Heart right ventricle (tissue), 16 donors: ENCODE results near the gene NPHP1. TPM values are rescaled to one million over a fixed set of nuclear protein-coding genes. Genes with fewer than 3 reads are reported as not detected.

Source experiments
- ATAC-seq, 8 donors: fragments of 200-7000 bp; cut with Tn5 transposase; one replicate each; pipeline ENCODE4 v1.9.1; 2020; ENCODE audit warnings: mild to moderate bottlenecking in 8 of 8, moderate library complexity in 8 of 8, moderate number of reproducible peaks in 1 of 8
- DNase-seq, 2 donors: peaks; one replicate each; pipeline ENCODE4 v3.0.0-alpha.2; 2020
- H3K27ac ChIP-seq, 10 donors: fragments of 200-600 bp; sonication (generic) in 2 of 10; one replicate each; pipeline versions ENCODE4 v1.5.0 to v1.8.0; 2020 to 2022; ENCODE audit warnings: mild to moderate bottlenecking in 3 of 10
- H3K27me3 ChIP-seq, 7 donors: fragments of 200-600 bp; one replicate each; pipeline ENCODE4 v1.8.0; 2021 to 2022; ENCODE audit warnings: mild to moderate bottlenecking in 2 of 7
- H3K36me3 ChIP-seq, 9 donors: fragments of 200-600 bp; sonication (generic) in 1 of 9; one replicate each; pipeline versions ENCODE4 v1.5.0 to v1.8.0; 2020 to 2022; ENCODE audit warnings: mild to moderate bottlenecking in 2 of 9
- H3K4me1 ChIP-seq, 9 donors: fragments of 200-600 bp; sonication (generic) in 1 of 9; one replicate each; pipeline versions ENCODE4 v1.5.0 to v1.8.0; 2020 to 2022; ENCODE audit warnings: mild to moderate bottlenecking in 4 of 9
- H3K4me3 ChIP-seq, 10 donors: fragments of 200-600 bp; sonication (generic) in 2 of 10; one replicate each; pipeline versions ENCODE4 v1.5.0 to v1.8.0; 2020 to 2022; ENCODE audit warnings: mild to moderate bottlenecking in 7 of 10, moderate library complexity in 2 of 10
- H3K9me3 ChIP-seq, 11 donors: fragments of 200-600 bp in 10 of 11; sonication (generic) in 2 of 11; one replicate each; pipeline versions ENCODE4 v1.5.0 to v1.8.0; 2013 to 2022; ENCODE audit warnings: mild to moderate bottlenecking in 2 of 11, control low read depth in 1 of 11, moderate library complexity in 1 of 11
- WGBS, 2 donors: extraction: QIAGEN DNeasy Blood & Tissue Kit; methylation state at CpG; one replicate each; pipeline ENCODE4 v1.1.7; 2013; ENCODE audit warnings: inconsistent platforms in 1 of 2; 5-methylcytosine and 5-hydroxymethylcytosine counted together
- intact Hi-C, 10 donors: fragments of 100-400 bp; cut with DNase I; formaldehyde crosslinking; loops; one replicate each; pipeline versions ENCODE4 v1.11.1 to v1.14.2; 2022
- polyA plus RNA-seq, 2 donors: library from polyadenylated mRNA; stranded (reverse); fragments of 200-250 nt; gene quantifications; one replicate each; pipeline ENCODE4 v1.2.3, GENCODE V29; 2013
- total RNA-seq, 10 donors: library from RNA; stranded (reverse); fragmentation: NEBNext Ultra II Directional in 3 of 10; extraction: Animal tissue kit (Norgen Biotek cat#: 25700) in 3 of 10; gene quantifications; one replicate each; pipeline versions ENCODE4 v1.2.1 to v1.2.4, GENCODE V29; 2021 to 2023
- TF ChIP-seq, protein P1 (sequence below), 9 donors: fragments of 200-600 bp; sonication (generic) in 2 of 9; IDR thresholded peaks; one replicate each; pipeline versions ENCODE4 v1.5.0 to v1.8.0; 2021 to 2022; ENCODE audit warnings: antibody characterized with exemption in 9 of 9, mild to moderate bottlenecking in 5 of 9, moderate library complexity in 1 of 9
- donor health status: Arrhythmogenic right ventricular cardiomyopathy.
- donor health status: ischemic (EF 13 %, LVEDD 7.1; RV severe dilation, severe dysfunction).
- donor health status: healthy with polysubstance abuse.
- donor health status: DM: no; HTN: yes; CAD: no.
- donor health status: DM: no; HTN: no; CAD: no.
- donor health status: ischemic (EF 25% LVEDD 6.9; RV normal size, moderate dysfunction).
- donor health status: ischemic (EF 25% LVEDD 5.7; RV mildly dilated, moderate dysfunction).
- donor health status: healthy.
- donor health status: DM: yes; HTN: yes; CAD: no.
- donor health status: Ischemic cardiomyopathy.
- donor health status: ischemic (EF 35%, LVEDD 5.7; RV mildly dilated, moderate dysfunction).
- donor health status: nonischemic (EF 11% LVEDD 7.7; RV severe dilation, severe dysfunction).
- donor health status: DM: yes; HTN: yes; CAD: no.
- donor health status: PGD.
- donor health status: ischemic (EF 29% LVEDD 5.4; RV normal size, mild dysfunction).
- donor health status: nonischemic (EF 23%, LVEDD 6.1; RV moderate dilation, normal function).

NPHP1 gene
- total and polyA plus RNA-seq, 12 donors = 4.4 to 9.0 (median 6.3) TPM

GRCh38 chr2:110153416-110153815 lies 51.4 kb downstream of the NPHP1 start:
- Histone ChIP-seq H3K4me3 (no peak overlapping the region), H3K36me3 (peaks cover 0 to 3% (median 0%) of the 10 kb centered on the region in 9 donors), H3K27ac (peak overlapping the region in 1 of 10 donors; percentile 1), H3K9me3 (peaks cover 0 to 19% (median 3%) of the 10 kb centered on the region in 11 donors), H3K4me1 (peaks cover 0 to 22% (median 0%) of the 10 kb centered on the region in 9 donors), H3K27me3 (no peaks in the 10 kb centered on the region)
- intact Hi-C loops = loop anchor here in 1 of 10 donors (5.0 kb wide), 1 partner anchor 36 kb away; the partner anchor contains the start of gene MALL
- WGBS, 2 donors = 69 to 92% methylated on average over 2 of the region's 2 CpGs
- TF ChIP-seq, protein P1, sequence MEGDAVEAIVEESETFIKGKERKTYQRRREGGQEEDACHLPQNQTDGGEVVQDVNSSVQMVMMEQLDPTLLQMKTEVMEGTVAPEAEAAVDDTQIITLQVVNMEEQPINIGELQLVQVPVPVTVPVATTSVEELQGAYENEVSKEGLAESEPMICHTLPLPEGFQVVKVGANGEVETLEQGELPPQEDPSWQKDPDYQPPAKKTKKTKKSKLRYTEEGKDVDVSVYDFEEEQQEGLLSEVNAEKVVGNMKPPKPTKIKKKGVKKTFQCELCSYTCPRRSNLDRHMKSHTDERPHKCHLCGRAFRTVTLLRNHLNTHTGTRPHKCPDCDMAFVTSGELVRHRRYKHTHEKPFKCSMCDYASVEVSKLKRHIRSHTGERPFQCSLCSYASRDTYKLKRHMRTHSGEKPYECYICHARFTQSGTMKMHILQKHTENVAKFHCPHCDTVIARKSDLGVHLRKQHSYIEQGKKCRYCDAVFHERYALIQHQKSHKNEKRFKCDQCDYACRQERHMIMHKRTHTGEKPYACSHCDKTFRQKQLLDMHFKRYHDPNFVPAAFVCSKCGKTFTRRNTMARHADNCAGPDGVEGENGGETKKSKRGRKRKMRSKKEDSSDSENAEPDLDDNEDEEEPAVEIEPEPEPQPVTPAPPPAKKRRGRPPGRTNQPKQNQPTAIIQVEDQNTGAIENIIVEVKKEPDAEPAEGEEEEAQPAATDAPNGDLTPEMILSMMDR (IDR thresholded peaks at IDR 0.05) = no peak
- DNase-seq (no peak), ATAC-seq (no peak)

DNA sequence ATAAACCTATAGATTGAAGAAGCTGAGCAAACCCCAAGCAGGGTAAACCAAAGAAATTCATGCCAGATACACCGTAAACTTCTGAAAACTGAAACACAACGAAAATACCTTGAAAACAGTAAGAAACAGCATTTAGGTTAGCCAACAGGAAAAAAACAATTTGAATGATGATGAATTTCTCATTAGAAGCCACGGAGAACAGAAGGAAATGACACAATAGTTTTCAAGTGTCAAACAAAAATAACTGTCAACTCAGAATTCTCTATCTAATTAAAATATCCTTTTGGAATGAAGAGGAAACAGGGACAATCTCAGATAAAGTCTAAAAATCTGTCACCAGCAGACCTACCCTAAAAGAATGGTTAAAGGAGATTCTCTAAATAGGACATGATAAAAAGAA lies 51.9 kb downstream of the NPHP1 start:
- DNase-seq = no peak
- no peak for ATAC-seq
- Histone ChIP-seq H3K9me3 (peaks cover 0 to 19% (median 3%) of the 10 kb centered on the region in 11 donors), H3K4me1 (peaks cover 0 to 22% (median 0%) of the 10 kb centered on the region in 9 donors), H3K27me3 (no peaks in the 10 kb centered on the region), H3K4me3 (no peak overlapping the region), H3K27ac (peak overlapping the region in 3 of 10 donors; percentile 21 to 47 (median 41)), H3K36me3 (no peaks in the 10 kb centered on the region)
- TF ChIP-seq, protein P1 (IDR thresholded peaks at IDR 0.05) = no peak
- intact Hi-C loops = loop anchor here in 1 of 10 donors (5.0 kb wide), 1 partner anchor 36 kb away; the partner anchor contains the start of gene MALL
- 55 to 69% methylated on average over 3 of the region's 3 CpGs for WGBS, 2 donors

- no peaks in the 10 kb centered on the region for H3K36me3 ChIP-seq
- WGBS, 2 donors = 67% methylated on average over 6 of the region's 6 CpGs
- no peaks in the 10 kb centered on the region for H3K27me3 ChIP-seq
- peak in 5 of 8 donors; percentile 52 to 78 (median 64) for ATAC-seq
- TF ChIP-seq, protein P1 (IDR thresholded peaks at IDR 0.05) = no peak
- H3K27ac ChIP-seq = peak overlapping the region in 3 of 10 donors; percentile 9 to 36 (median 13)
- H3K4me1 ChIP-seq = peaks cover 0 to 13% (median 0%) of the 10 kb centered on the region in 9 donors
- intact Hi-C loops = loop anchor here in 1 of 10 donors (5.0 kb wide), 1 partner anchor 32 kb away; the partner anchor contains the start of gene MALL
- peaks cover 0 to 11% (median 0%) of the 10 kb centered on the region in 11 donors for H3K9me3 ChIP-seq
- no peak for DNase-seq
- no peak overlapping the region for H3K4me3 ChIP-seq
Observed at GRCh38 chr2:110149330-110150220, 55.2 kb downstream of the NPHP1 start.

GRCh38 chr2:110146945-110147332 lies 57.9 kb downstream of the NPHP1 start:
- Histone ChIP-seq H3K4me3 (no peak overlapping the region), H3K4me1 (peaks cover 0 to 13% (median 0%) of the 10 kb centered on the region in 9 donors), H3K36me3 (peaks cover 0 to 24% (median 0%) of the 10 kb centered on the region in 9 donors), H3K27me3 (no peaks in the 10 kb centered on the region), H3K9me3 (no peaks in the 10 kb centered on the region), H3K27ac (no peak overlapping the region)
- WGBS, 2 donors = 96 to 98% methylated on average over 2 of the region's 2 CpGs
- intact Hi-C loops = no loop called here
- TF ChIP-seq, protein P1 (IDR thresholded peaks at IDR 0.05) = no peak
- ATAC-seq = no peak
- no peak for DNase-seq
